HCT116 (cell line): ENCODE measurements around the gene ERMP1. TPM values are rescaled to one million over a fixed set of nuclear protein-coding genes. Genes with fewer than 3 reads are reported as not detected.
A peak's percentile ranks its signal among the peaks of the same experiment; 100 is the strongest.

ENCODE experiments used
- ATAC-seq: fragments of 200-7000 bp; cut with Tn5 transposase; 2 replicates; pipeline ENCODE4 v1.9.1; 2020; ENCODE audit warnings: mild to moderate bottlenecking, moderate library complexity
- BruUV-seq: library from RNA; stranded (reverse); fragments of 400-500 nt; replicated peaks from 2 replicates; lab custom pipeline; 2021; lab: Mats Ljungman, UMichigan
- CTCF ChIA-PET: fragments of 300-600 bp; sonication (Branson Sonifier 250); formaldehyde crosslinking; loops from one replicate; lab custom pipeline; 2021; ENCODE audit warnings: antibody characterized with exemption; lab: Charles Lee
- POLR2A ChIA-PET: fragments of 300-600, 350-600 bp; sonication (Branson Sonifier 250); formaldehyde crosslinking; loops from one replicate; lab custom pipeline; 2021; ENCODE audit warnings: antibody characterized with exemption; lab: Charles Lee
- RAD21 ChIA-PET, 2 experiments: fragments of 300-600 bp; sonication (Branson Sonifier 250); formaldehyde crosslinking; loops; one replicate each; lab custom pipeline; 2023; ENCODE audit warnings: low total read pairs in 2 of 2; ENCODE audit not compliant: uncharacterized antibody in 2 of 2, unreplicated experiment in 2 of 2, low non-redundant PET in 1 of 2; lab: Charles Lee
- DNase-seq: peaks from one replicate; pipeline ENCODE4 v3.0.0-alpha.2; 2010; ENCODE audit warnings: low read depth, low spot score
- H2AFZ ChIP-seq: fragments of 200-600 bp; shearing (Covaris generic), sonication (generic); 2 replicates; pipeline ENCODE4 v1.6.1; 2017; ENCODE audit warnings: low read depth, mixed run types, mixed read lengths, antibody characterized with exemption, low read length; ENCODE audit not compliant: poor library complexity, severe bottlenecking
- H3K27ac ChIP-seq: 2 replicates; pipeline ENCODE4 v1.5.1; 2012; ENCODE audit warnings: low read depth, low read length
- H3K27me3 ChIP-seq: fragments of 200-600 bp; sonication (generic); 2 replicates; pipeline ENCODE4 v1.6.1; 2016; ENCODE audit warnings: mixed run types, low read length, mixed read lengths; ENCODE audit not compliant: insufficient read depth
- H3K36me3 ChIP-seq, 2 experiments: fragments of 200-500 bp in 1 of 2; fragments of 200-600 bp in 1 of 2; sonication (Bioruptor generic) in 1 of 2; sonication (generic) in 1 of 2; 2 replicates each; pipeline versions ENCODE4 v1.5.1 to v1.6.1; 2014 to 2016; ENCODE audit warnings: low read length in 2 of 2, inconsistent platforms in 1 of 2, mixed read lengths in 1 of 2, mixed run types in 1 of 2; ENCODE audit not compliant: insufficient read depth in 2 of 2, control insufficient read depth in 1 of 2
- H3K4me1 ChIP-seq, 2 experiments: fragments of 200-600 bp in 1 of 2; sonication (generic) in 1 of 2; 2 replicates each; pipeline versions ENCODE4 v1.5.1 to v1.6.1; 2012 to 2017; ENCODE audit warnings: low read length in 2 of 2, inconsistent platforms in 1 of 2, mild to moderate bottlenecking in 1 of 2, mixed read lengths in 1 of 2, mixed run types in 1 of 2, moderate library complexity in 1 of 2; ENCODE audit not compliant: insufficient read depth in 2 of 2, control insufficient read depth in 1 of 2
- H3K4me2 ChIP-seq: fragments of 200-600 bp; sonication (generic); 2 replicates; pipeline ENCODE4 v1.6.1; 2017; ENCODE audit warnings: mixed run types, low read length, mixed read lengths
- H3K4me3 ChIP-seq, 2 experiments: fragments of 200-600 bp in 1 of 2; sonication (generic) in 1 of 2; replicated peaks in 1 of 2; 2 replicates each; pipeline ENCODE4 v1.5.1; 2011 to 2016; ENCODE audit warnings: low read length in 2 of 2, control low read depth in 1 of 2, low read depth in 1 of 2, mild to moderate bottlenecking in 1 of 2, mixed read lengths in 1 of 2, mixed run types in 1 of 2
- H3K79me2 ChIP-seq: fragments of 200-600 bp; sonication (generic); 2 replicates; pipeline ENCODE4 v1.6.1; 2017; ENCODE audit warnings: mild to moderate bottlenecking, mixed run types, low read length, moderate library complexity, mixed read lengths; ENCODE audit not compliant: insufficient read depth
- H3K9ac ChIP-seq: fragments of 200-600 bp; sonication (generic); 2 replicates; pipeline ENCODE4 v1.6.1; 2016; ENCODE audit warnings: low read length, mixed read lengths
- H3K9me2 ChIP-seq: fragments of 200-600 bp; sonication (generic), shearing (Covaris generic); 2 replicates; pipeline ENCODE4 v1.6.1; 2017; ENCODE audit warnings: mixed run types, mild to moderate bottlenecking, moderate library complexity; ENCODE audit not compliant: insufficient read depth
- H3K9me3 ChIP-seq, 2 experiments: fragments of 200-500 bp in 1 of 2; fragments of 200-600 bp in 1 of 2; sonication (Bioruptor generic) in 1 of 2; sonication (generic) in 1 of 2; 2 replicates each; pipeline ENCODE4 v1.6.1; 2014 to 2017; ENCODE audit warnings: low read length in 2 of 2, mixed read lengths in 2 of 2, inconsistent platforms in 1 of 2, low read depth in 1 of 2, mild to moderate bottlenecking in 1 of 2, mixed run types in 1 of 2, moderate library complexity in 1 of 2; ENCODE audit not compliant: control insufficient read depth in 1 of 2, insufficient read depth in 1 of 2
- H4K20me1 ChIP-seq: fragments of 200-600 bp; sonication (generic), shearing (Covaris generic); 2 replicates; pipeline ENCODE4 v1.6.1; 2017; ENCODE audit warnings: mixed run types, mild to moderate bottlenecking, moderate library complexity; ENCODE audit not compliant: insufficient read depth
- ATF3 ChIP-seq: IDR thresholded peaks from 2 replicates; pipeline ENCODE4 v1.6.1; 2012
- CBX3 ChIP-seq: IDR thresholded peaks from 2 replicates; pipeline ENCODE4 v1.6.1; 2012; ENCODE audit warnings: low read depth
- CEBPB ChIP-seq: IDR thresholded peaks from 2 replicates; pipeline ENCODE4 v1.6.1; 2012; ENCODE audit warnings: low read depth
- CTCF ChIP-seq, 3 experiments: fragments of 200-600 bp in 1 of 3; sonication (generic) in 1 of 3; IDR thresholded peaks in 2 of 3; conservative IDR thresholded peaks in 1 of 3; 2 replicates each; pipeline ENCODE4 v1.5.1; 2012 to 2017; ENCODE audit warnings: low read depth in 2 of 3, low read length in 2 of 3, antibody characterized with exemption in 1 of 3, borderline replicate concordance in 1 of 3, control low read depth in 1 of 3, mild to moderate bottlenecking in 1 of 3, mixed read lengths in 1 of 3, mixed run types in 1 of 3, moderate library complexity in 1 of 3; ENCODE audit not compliant: insufficient read depth in 1 of 3
- EGR1 ChIP-seq: IDR thresholded peaks from 2 replicates; pipeline ENCODE4 v1.6.1; 2012; ENCODE audit warnings: low read depth
- ELF1 ChIP-seq: IDR thresholded peaks from 2 replicates; pipeline ENCODE4 v1.6.1; 2012; ENCODE audit warnings: low read depth, borderline replicate concordance
- EZH2 ChIP-seq: fragments of 200-600 bp; sonication (generic); IDR thresholded peaks from 2 replicates; pipeline ENCODE4 v1.6.1; 2017; ENCODE audit warnings: antibody characterized with exemption, mixed run types
- EZH2phosphoT487 ChIP-seq: fragments of 200-600 bp; IDR thresholded peaks from 2 replicates; pipeline ENCODE4 v1.6.1; 2018; ENCODE audit warnings: antibody characterized with exemption, borderline replicate concordance
- FOSL1 ChIP-seq: IDR thresholded peaks from 2 replicates; pipeline ENCODE4 v1.6.1; 2012; ENCODE audit warnings: low read depth
- JUND ChIP-seq: IDR thresholded peaks from 2 replicates; pipeline ENCODE4 v1.6.1; 2012
- POLR2A ChIP-seq: IDR thresholded peaks from 2 replicates; pipeline ENCODE4 v1.7.0; 2011; ENCODE audit warnings: borderline replicate concordance; ENCODE audit not compliant: insufficient read depth, insufficient read length; ENCODE audit errors: extremely low read depth
- POLR2AphosphoS5 ChIP-seq: IDR thresholded peaks from 2 replicates; pipeline ENCODE4 v1.6.1; 2011; ENCODE audit warnings: mild to moderate bottlenecking, low read depth, low read length, moderate library complexity
- RAD21 ChIP-seq: IDR thresholded peaks from 2 replicates; pipeline ENCODE4 v1.6.1; 2012; ENCODE audit warnings: low read depth, mild to moderate bottlenecking
- REST ChIP-seq: IDR thresholded peaks from 2 replicates; pipeline ENCODE4 v1.6.1; 2012; ENCODE audit warnings: low read depth
- SIN3A ChIP-seq: IDR thresholded peaks from 2 replicates; pipeline ENCODE4 v1.6.1; 2012; ENCODE audit warnings: low read depth
- SP1 ChIP-seq: IDR thresholded peaks from 2 replicates; pipeline ENCODE4 v1.6.1; 2012; ENCODE audit warnings: low read depth
- SRF ChIP-seq: IDR thresholded peaks from 2 replicates; pipeline ENCODE4 v1.6.1; 2012; ENCODE audit warnings: low read depth
- TCF7L2 ChIP-seq: IDR thresholded peaks from 2 replicates; pipeline ENCODE4 v1.7.0; 2011; ENCODE audit warnings: borderline replicate concordance, inconsistent platforms; ENCODE audit not compliant: insufficient read depth, insufficient read length; ENCODE audit errors: extremely low read depth
- YY1 ChIP-seq: IDR thresholded peaks from 2 replicates; pipeline ENCODE4 v1.6.1; 2011; ENCODE audit warnings: low read length, low read depth, moderate library complexity, mild to moderate bottlenecking; ENCODE audit not compliant: insufficient replicate concordance; ENCODE audit errors: extremely low read depth
- ZBTB33 ChIP-seq: IDR thresholded peaks from 2 replicates; pipeline ENCODE4 v1.6.1; 2011; ENCODE audit warnings: mild to moderate bottlenecking, low read length, moderate library complexity; ENCODE audit not compliant: insufficient replicate concordance; ENCODE audit errors: extremely low read depth
- ZFX ChIP-seq: fragments of 450-650 bp; IDR thresholded peaks from 2 replicates; pipeline ENCODE4 v1.6.1; 2017
- ZNF274 ChIP-seq: fragments of 200-500 bp; sonication (Bioruptor generic); IDR thresholded peaks from 2 replicates; pipeline ENCODE4 v1.6.1; 2014; ENCODE audit warnings: mild to moderate bottlenecking, low read depth, low read length, inconsistent platforms
- intact Hi-C: fragments of 100-400 bp; cut with micrococcal nuclease; formaldehyde crosslinking; loops from 2 replicates; pipeline ENCODE4 v1.10.0; 2022
- total RNA-seq: library from RNA; stranded (reverse); gene quantifications from one replicate; pipeline ENCODE4 v1.2.1, GENCODE V29; 2021; ENCODE audit not compliant: unreplicated experiment

The ERMP1 gene
- total RNA-seq, 1 experiment from 2014 or later: 29.9 TPM

- peak; percentile 70 for ATAC-seq
- BruUV-seq: TSS peak; percentile 23
- Histone ChIP-seq H3K9me3 (no peaks in the 10 kb centered on the region), H3K4me1 (peaks cover 15 to 20% of the 10 kb centered on the region in 2 experiments), H3K4me3 (no peak overlapping the region), H3K27ac (peak overlapping the region; percentile 39; the same call in 1 of the 2 replicates), H3K27me3 (no peaks in the 10 kb centered on the region), H3K9me2 (no peaks in the 10 kb centered on the region), H3K79me2 (peaks cover 17% of the 10 kb centered on the region; the same call in 1 of the 2 replicates), H3K4me2 (peak overlapping the region; percentile 27), H3K36me3 (peaks cover 4 to 6% of the 10 kb centered on the region in 2 experiments; a peak in 3 of 4 replicates), H4K20me1 (no peaks in the 10 kb centered on the region), H3K9ac (peak overlapping the region; percentile 2; the same call in 1 of the 2 replicates), H2AFZ (no peak overlapping the region)
- ChIA-PET RAD21 (no interaction called here), CTCF (no interaction called here), POLR2A (no interaction called here)
- peak; percentile 53 for DNase-seq
- intact Hi-C loops: no loop called here
- no peak for TF ChIP-seq RAD21
- peak; percentile 87 for TF ChIP-seq ATF3
- no peak for TF ChIP-seq POLR2AphosphoS5
- TF ChIP-seq ZNF274: no peak
- no peak for TF ChIP-seq EZH2
- TF ChIP-seq YY1: no peak
- peak; percentile 23 for TF ChIP-seq SP1
- TF ChIP-seq EGR1: no peak
- TF ChIP-seq JUND: peak; percentile 69
- TF ChIP-seq ZFX: no peak
- no peak for TF ChIP-seq SRF
- peak; percentile 68 for TF ChIP-seq FOSL1
- no peak for TF ChIP-seq EZH2phosphoT487
- no peak for TF ChIP-seq TCF7L2
- no peak for TF ChIP-seq REST
- peak; percentile 93 for TF ChIP-seq CEBPB
- no peak for TF ChIP-seq ZBTB33
- no peak for TF ChIP-seq SIN3A
- no peak for TF ChIP-seq CTCF (IDR thresholded peaks at IDR 0.05 in 2 of 3, conservative IDR thresholded peaks at IDR 0.05 in 1 of 3; ENCODE audit: borderline replicate concordance in 1 of 3, insufficient read depth in 1 of 3, low read depth in 2 of 3, low read length in 2 of 3)
- no peak for TF ChIP-seq ELF1
- no peak for TF ChIP-seq POLR2A
- TF ChIP-seq CBX3: 0 out of 2 replicates have a peak, but pooled peaks have one; percentile 22
Observed at GRCh38 chr9:5817862-5818261, 15.1 kb downstream of the ERMP1 start.
